Activated CD8-positive, alpha-beta memory T cell treated with anti-CD3 and anti-CD28 coated beads, Interleukin-2, amount 10 ng/mL, durations not matched to agents 7 days and 5 days (primary cell): Measurements from ENCODE around the gene FBXW5. TPM values are rescaled to one million over a fixed set of nuclear protein-coding genes. Genes with fewer than 3 reads are reported as not detected.
A peak's percentile ranks its signal among the peaks of the same experiment; 100 is the strongest.

ENCODE experiments used
- ATAC-seq: fragments of 150-1000 bp; cut with Tn5 transposase; one replicate; pipeline ENCODE4 v1.10.0; 2021; ENCODE audit warnings: moderate library complexity
- CTCF ChIA-PET: fragments of 350-600 bp; sonication (Branson Sonifier 250); formaldehyde crosslinking; loops from one replicate; lab custom pipeline; 2021; ENCODE audit warnings: antibody characterized with exemption; lab: Charles Lee
- DNase-seq: peaks from one replicate; pipeline ENCODE4 v3.0.0-alpha.2; 2020
- H3K27ac Mint-ChIP-seq: one replicate; pipeline ENCODE4 v1.8.0; 2021; ENCODE audit warnings: mild to moderate bottlenecking, mixed read lengths
- H3K27me3 Mint-ChIP-seq: one replicate; pipeline ENCODE4 v1.8.0; 2021; ENCODE audit warnings: mixed read lengths
- H3K36me3 Mint-ChIP-seq: one replicate; pipeline ENCODE4 v1.8.0; 2021; ENCODE audit warnings: mild to moderate bottlenecking, mixed read lengths
- H3K4me1 Mint-ChIP-seq: one replicate; pipeline ENCODE4 v1.8.0; 2021; ENCODE audit warnings: mixed read lengths
- H3K4me3 Mint-ChIP-seq: one replicate; pipeline ENCODE4 v1.8.0; 2021; ENCODE audit warnings: mild to moderate bottlenecking, moderate library complexity, mixed read lengths
- H3K9me3 Mint-ChIP-seq: one replicate; pipeline ENCODE4 v1.8.0; 2022; ENCODE audit warnings: low read depth, mixed read lengths
- total RNA-seq, 2 experiments: library from RNA; stranded (reverse); gene quantifications; one replicate each; pipeline ENCODE4 v1.2.3, GENCODE V29; 2021

FBXW5 gene
- total RNA-seq, 2 experiments from 2014 or later, result 106 to 107 TPM

GRCh38 chr9:136955943-136956335 is 11.4 kb upstream of the FBXW5 start:
- DNase-seq (no peak), ATAC-seq (no peak)
- H3K27ac Mint-ChIP-seq, result no peak overlapping the region
- peaks cover 6% of the 10 kb centered on the region for H3K9me3 Mint-ChIP-seq
- no peak overlapping the region for H3K4me3 Mint-ChIP-seq
- H3K36me3 Mint-ChIP-seq, result peaks cover 2% of the 10 kb centered on the region
- no peaks in the 10 kb centered on the region for H3K27me3 Mint-ChIP-seq
- CTCF ChIA-PET, result interaction anchor here (1.1 kb wide), 1 partner anchor 10 kb away, joined by 3 read pairs; no protein-coding TSS in a partner anchor
- peaks cover 10% of the 10 kb centered on the region for H3K4me1 Mint-ChIP-seq

- Mint-ChIP-seq H3K27ac (no peak overlapping the region), H3K4me3 (no peak overlapping the region), H3K36me3 (peaks cover 2% of the 10 kb centered on the region), H3K4me1 (peaks cover 5% of the 10 kb centered on the region), H3K9me3 (peaks cover 6% of the 10 kb centered on the region), H3K27me3 (no peaks in the 10 kb centered on the region)
- DNase-seq (no peak), ATAC-seq (no peak)
- CTCF ChIA-PET, result interaction anchor here (0.6 to 1.1 kb wide), 2 partner anchors 9 to 167 kb away, joined by 3 to 4 read pairs; no protein-coding TSS in a partner anchor
Measured at GRCh38 chr9:136955202-136955942, 10.8 kb upstream of the FBXW5 start.

DNA sequence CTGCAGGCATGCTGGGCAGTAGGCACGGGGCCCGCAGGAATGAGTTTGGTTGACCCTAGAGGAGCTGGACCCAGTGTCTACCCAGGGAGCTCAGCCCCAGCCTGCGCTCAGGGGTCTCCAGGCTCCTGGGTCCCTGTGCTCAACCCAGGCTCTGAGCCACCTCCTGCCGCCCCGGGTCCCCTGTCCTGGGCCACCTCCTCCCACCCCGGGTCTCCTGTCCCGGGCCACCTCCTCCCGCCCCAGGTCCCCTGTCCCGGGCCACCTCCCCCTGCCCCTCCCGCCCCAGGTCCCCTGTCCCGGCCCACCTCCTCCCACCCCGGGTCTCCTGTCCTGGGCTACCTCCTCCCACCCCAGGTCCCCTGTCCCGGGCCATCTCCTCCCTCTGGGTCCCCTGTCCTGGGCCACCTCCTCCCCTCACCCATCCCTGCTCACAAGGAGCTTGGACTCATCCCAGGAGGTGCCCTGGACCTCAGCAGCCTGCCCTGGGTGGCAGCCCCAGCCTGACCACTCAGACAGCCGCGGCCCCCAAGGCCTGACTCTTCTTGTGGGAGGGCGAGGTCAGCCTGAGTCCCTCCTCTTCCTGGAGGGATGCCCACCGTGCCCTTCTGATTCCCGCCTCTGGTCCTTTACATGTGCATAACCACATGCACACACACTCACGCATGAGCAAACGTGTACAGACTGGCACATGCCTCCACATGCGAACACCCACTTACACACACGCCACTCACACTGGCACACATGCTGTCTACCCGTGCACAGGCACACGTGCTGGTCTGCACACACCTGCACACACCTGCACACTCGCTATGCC is 9.9 kb upstream of the FBXW5 start:
- no peaks in the 10 kb centered on the region for H3K27me3 Mint-ChIP-seq
- no peak for ATAC-seq
- H3K36me3 Mint-ChIP-seq, result peaks cover 2% of the 10 kb centered on the region
- DNase-seq, result no peak
- H3K9me3 Mint-ChIP-seq, result peaks cover 6% of the 10 kb centered on the region
- H3K4me3 Mint-ChIP-seq, result no peak overlapping the region
- peaks cover 2% of the 10 kb centered on the region for H3K4me1 Mint-ChIP-seq
- CTCF ChIA-PET, result interaction anchor here (0.6 to 1.6 kb wide), 4 partner anchors 9 to 168 kb away, joined by 3 to 5 read pairs (median 4); partner anchors contain the start of genes C8G and FBXW5
- H3K27ac Mint-ChIP-seq, result no peak overlapping the region

DNA sequence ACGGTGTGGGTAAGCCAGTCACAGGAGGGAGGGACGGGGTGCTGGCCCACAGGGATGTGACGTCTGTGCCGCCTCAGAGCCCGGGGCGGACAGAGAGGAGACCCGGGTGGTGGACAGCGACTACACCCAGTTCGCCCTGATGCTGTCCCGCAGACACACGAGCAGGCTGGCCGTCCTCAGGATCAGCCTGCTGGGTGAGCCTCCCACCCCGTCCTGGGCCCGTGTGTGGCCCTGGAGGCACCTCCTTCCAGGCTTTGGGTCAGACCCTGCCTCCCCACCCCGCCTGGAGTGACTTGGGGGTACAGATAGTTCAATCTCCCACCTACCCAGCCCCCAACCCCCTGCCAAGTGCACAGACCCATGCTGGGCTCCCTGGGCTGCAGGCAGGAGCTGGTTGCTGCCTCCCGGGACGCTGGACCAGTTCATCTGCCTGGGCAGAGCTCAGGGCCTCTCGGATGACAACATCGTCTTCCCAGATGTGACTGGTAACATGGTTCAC is 9.3 kb upstream of the FBXW5 start:
- ATAC-seq, result no peak
- Mint-ChIP-seq H3K27me3 (no peaks in the 10 kb centered on the region), H3K9me3 (peaks cover 6% of the 10 kb centered on the region), H3K4me1 (peaks cover 2% of the 10 kb centered on the region), H3K27ac (no peak overlapping the region), H3K36me3 (peaks cover 2% of the 10 kb centered on the region), H3K4me3 (no peak overlapping the region)
- no peak for DNase-seq
- CTCF ChIA-PET, result interaction anchor here (1.1 to 1.6 kb wide), 2 partner anchors 9 to 81 kb away, joined by 4 to 5 read pairs; partner anchors contain the start of genes C8G and FBXW5

GRCh38 chr9:136952876-136953770 is 8.6 kb upstream of the FBXW5 start:
- ATAC-seq, result no peak
- Mint-ChIP-seq H3K36me3 (peaks cover 2% of the 10 kb centered on the region), H3K27me3 (no peaks in the 10 kb centered on the region), H3K9me3 (peaks cover 6% of the 10 kb centered on the region), H3K27ac (no peak overlapping the region), H3K4me3 (no peak overlapping the region), H3K4me1 (peaks cover 4% of the 10 kb centered on the region)
- DNase-seq, result no peak
- CTCF ChIA-PET, result interaction anchor here (0.7 to 1.6 kb wide), 3 partner anchors 8 to 82 kb away, joined by 3 to 5 read pairs (median 4); partner anchors contain the start of genes C8G and FBXW5

- peaks cover 5% of the 10 kb centered on the region for H3K4me1 Mint-ChIP-seq
- H3K27ac Mint-ChIP-seq, result no peak overlapping the region
- H3K4me3 Mint-ChIP-seq, result no peak overlapping the region
- no peak for DNase-seq
- H3K9me3 Mint-ChIP-seq, result peaks cover 6% of the 10 kb centered on the region
- H3K36me3 Mint-ChIP-seq, result peaks cover 2% of the 10 kb centered on the region
- no peak for ATAC-seq
- CTCF ChIA-PET, result interaction anchor here (1.8 kb wide), 1 partner anchor 83 kb away, joined by 7 read pairs; no protein-coding TSS in a partner anchor
- no peaks in the 10 kb centered on the region for H3K27me3 Mint-ChIP-seq
Measured at GRCh38 chr9:136952321-136952850, 7.8 kb upstream of the FBXW5 start.

DNA sequence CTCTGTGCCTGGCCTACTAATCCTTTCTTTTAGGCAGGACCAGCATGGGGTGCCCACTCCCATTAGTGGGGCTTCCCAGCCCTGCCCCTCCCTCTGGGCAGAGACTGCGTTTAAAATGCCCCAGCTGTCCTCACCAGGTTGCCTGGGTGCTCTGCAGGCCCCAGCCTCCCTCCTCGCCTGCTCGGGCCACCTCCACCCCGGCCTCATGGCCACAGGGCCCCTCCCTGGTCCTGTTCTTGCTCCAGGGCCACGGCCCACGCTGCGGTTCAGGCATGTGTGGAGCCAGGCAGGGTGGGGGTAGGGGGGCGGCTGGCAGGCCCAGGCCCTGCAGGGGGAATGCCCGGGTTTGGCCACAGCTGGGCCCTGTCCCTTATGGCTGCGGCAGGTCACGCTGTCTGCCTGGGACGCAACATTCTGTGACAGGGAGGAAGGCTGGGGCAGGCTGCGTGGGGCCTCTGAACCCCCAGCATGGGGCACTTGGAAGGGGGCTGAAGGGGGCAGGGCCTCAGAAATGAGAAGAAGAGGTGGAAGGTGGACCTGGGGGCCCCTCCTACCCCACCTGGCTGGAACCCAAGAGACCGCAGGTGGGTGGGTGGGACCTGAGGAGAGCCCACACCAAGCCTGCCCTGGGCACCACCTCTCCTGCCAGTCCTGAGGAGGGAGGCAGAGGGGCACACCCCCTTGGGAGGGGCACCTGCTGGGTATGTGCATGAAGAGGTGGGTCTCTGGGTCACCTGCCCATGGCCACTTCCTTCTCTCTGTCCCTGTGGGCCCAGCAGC is 7.2 kb upstream of the FBXW5 start, which contains the start of gene LCN12:
TSS of gene LCN12 (plus strand) at position 733 of the 780 bp plus-strand sequence. CDS start 55 bp downstream, outside the sequence.
- DNase-seq (no peak), ATAC-seq (no peak)
- Mint-ChIP-seq H3K9me3 (peaks cover 5% of the 10 kb centered on the region), H3K36me3 (peaks cover 1% of the 10 kb centered on the region), H3K4me1 (peaks cover 5% of the 10 kb centered on the region), H3K27ac (no peak within 1 kb of the TSS), H3K27me3 (no peaks in the 10 kb centered on the region), H3K4me3 (no peak within 1 kb of the TSS)
- CTCF ChIA-PET, result interaction anchor here (0.6 to 1.8 kb wide), 5 partner anchors 24 to 116 kb away, joined by 3 to 9 read pairs (median 4); partner anchors contain the start of gene AJM1

DNA sequence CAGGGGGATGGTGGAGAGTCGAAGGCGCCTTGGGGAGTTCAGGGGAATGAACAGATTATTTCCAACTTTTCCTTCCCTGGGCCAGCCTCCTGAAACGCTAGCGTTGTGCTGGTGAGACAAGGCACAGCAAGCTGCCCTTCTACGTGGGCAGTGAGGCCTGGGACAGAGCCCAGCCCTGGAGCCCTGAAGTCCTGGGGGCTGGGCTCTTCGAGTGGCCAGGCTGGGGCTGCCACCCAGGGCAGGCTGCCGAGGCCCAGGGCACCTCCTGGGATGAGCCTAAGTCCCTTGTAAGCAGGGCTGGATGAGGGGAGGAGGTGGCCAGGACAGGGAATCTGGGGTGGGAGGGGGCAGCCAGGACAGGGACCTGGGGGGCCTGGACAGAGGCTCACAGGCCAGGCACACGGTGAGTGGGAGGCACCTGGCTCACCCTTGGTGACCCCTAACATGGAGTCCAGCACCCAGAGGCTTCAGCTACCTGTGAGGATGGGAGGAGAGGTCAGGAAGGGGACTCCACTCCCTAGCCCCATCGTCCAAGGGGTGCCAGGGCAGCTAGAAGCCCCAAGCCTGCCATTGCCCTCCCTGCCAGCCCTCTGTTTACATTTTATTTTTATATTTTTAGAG is 6.2 kb upstream of the FBXW5 start:
- CTCF ChIA-PET, result interaction anchor here (0.9 to 1.8 kb wide), 5 partner anchors 25 to 109 kb away, joined by 3 to 9 read pairs (median 4); partner anchors contain the start of genes AJM1 and PAXX
- Mint-ChIP-seq H3K9me3 (no peaks in the 10 kb centered on the region), H3K27me3 (no peaks in the 10 kb centered on the region), H3K36me3 (no peaks in the 10 kb centered on the region), H3K4me1 (peaks cover 5% of the 10 kb centered on the region), H3K4me3 (peak overlapping the region; percentile 73), H3K27ac (peak overlapping the region; percentile 82)
- ATAC-seq (no peak), DNase-seq (no peak)

- DNase-seq (peak; percentile 99), ATAC-seq (peak; percentile 97)
- Mint-ChIP-seq H3K4me1 (peaks cover 9% of the 10 kb centered on the region), H3K27me3 (no peaks in the 10 kb centered on the region), H3K27ac (peak overlapping the region; percentile 84), H3K4me3 (peak overlapping the region; percentile 76), H3K36me3 (no peaks in the 10 kb centered on the region), H3K9me3 (no peaks in the 10 kb centered on the region)
- CTCF ChIA-PET, result interaction anchor here (0.9 to 7.3 kb wide), 6 partner anchors 25 to 108 kb away, joined by 3 to 183 read pairs (median 6); partner anchors contain the start of genes AJM1, FUT7 and PAXX
Measured at GRCh38 chr9:136949817-136950655, 5.5 kb upstream of the FBXW5 start.

GRCh38 chr9:136949239-136949816 is 4.8 kb upstream of the FBXW5 start:
- peak overlapping the region; percentile 76 for H3K4me3 Mint-ChIP-seq
- H3K36me3 Mint-ChIP-seq, result no peaks in the 10 kb centered on the region
- no peaks in the 10 kb centered on the region for H3K27me3 Mint-ChIP-seq
- peak overlapping the region; percentile 84 for H3K27ac Mint-ChIP-seq
- peaks cover 13% of the 10 kb centered on the region for H3K4me1 Mint-ChIP-seq
- no peaks in the 10 kb centered on the region for H3K9me3 Mint-ChIP-seq
- no peak for DNase-seq
- CTCF ChIA-PET, result interaction anchor here (1.3 to 7.3 kb wide), 5 partner anchors 10 to 149 kb away, joined by 4 to 183 read pairs (median 15); partner anchors contain the start of genes FUT7 and PAXX
- no peak for ATAC-seq
